Lung microvascular endothelial cell (primary cell): Measurements from ENCODE around the gene PTF1A. TPM values are rescaled to one million over a fixed set of nuclear protein-coding genes. Genes with fewer than 3 reads are reported as not detected.
"Not testable (repeated sequence)": the region's sequence is repeated elsewhere in the genome, so short reads cannot be mapped to it uniquely, and the experiment has no call there.

Experiments
- DNase-seq, 2 donors: peaks; one replicate each; pipeline versions ENCODE4 v3.0.0 to v3.0.0-alpha.2; 2010; ENCODE audit warnings: low read depth in 2 of 2
- total RNA-seq: library from RNA; depleted of rRNA; stranded (reverse); fragments of >200 nt; gene quantifications from 2 replicates; pipeline ENCODE4 v1.2.1, GENCODE V29; 2014

The PTF1A gene
- total RNA-seq, 1 donor from 2014 or later = not detected

DNA sequence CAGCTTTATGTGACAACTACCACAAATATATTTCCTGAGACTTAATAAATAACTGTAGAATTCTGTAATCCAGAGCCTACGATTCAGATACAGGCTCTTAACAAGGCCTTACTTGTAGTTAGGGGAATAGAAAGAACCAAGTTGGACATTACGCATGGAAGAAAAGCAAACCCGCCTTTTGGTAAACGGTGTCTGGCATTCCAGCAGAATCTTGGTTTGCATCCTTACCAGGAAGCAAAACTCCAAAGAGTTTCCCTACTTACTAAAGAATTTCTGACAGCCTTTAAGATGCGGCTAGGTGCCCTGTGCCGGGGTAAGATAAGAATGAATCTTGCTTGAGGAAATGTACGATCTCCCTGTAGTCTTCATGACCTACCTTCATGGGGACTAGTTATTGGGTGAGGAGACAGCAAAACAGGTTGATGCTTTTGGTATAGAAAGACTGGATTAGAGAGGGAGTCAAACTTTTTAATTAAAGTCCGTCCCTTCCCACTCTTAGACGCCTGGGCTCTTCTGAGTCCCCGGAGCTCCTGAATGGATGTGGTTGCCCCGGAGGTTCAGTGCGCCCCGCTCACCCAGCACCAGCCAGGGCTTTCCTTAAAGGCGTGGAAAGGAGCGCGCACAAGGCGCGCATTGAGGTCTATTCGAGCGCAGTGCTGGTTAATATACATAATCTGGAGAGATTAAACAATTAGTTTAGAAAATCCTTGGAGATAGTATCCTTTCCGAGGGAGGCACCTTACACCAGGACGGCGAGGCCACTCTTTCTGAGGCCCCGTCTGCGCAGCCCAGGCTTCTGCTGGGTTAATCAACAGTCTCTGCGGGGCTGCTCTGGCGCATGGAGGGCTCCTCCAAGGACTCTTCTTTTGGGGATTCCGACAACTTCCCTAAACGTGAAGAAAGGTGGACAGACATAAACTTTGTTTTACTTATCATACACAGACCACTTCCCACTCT is 11.5 kb downstream of the PTF1A start:
- DNase-seq = no peak

DNA sequence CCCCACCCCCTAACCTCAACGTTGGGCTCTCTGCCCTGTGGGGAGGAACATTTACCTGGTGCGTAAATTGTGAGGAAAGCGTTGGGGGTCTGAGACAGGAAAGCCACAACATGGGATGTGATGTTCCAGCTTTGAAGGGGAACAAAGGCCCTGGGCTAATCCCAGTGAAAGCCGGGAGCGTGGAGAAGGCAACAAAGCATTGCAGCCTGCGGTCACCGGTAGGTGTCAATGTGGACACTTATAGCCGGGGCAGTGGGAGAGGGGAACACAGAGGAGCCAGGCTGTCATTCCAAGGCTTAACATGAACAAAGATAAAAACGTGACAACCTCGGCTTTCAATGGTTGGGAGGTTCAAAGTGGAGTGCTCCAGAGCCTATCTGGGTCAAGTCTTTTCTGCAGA is 12.7 kb downstream of the PTF1A start:
- no peak for DNase-seq

GRCh38 chr10:23205972-23206642 is 14.0 kb downstream of the PTF1A start:
- DNase-seq = no peak

DNA sequence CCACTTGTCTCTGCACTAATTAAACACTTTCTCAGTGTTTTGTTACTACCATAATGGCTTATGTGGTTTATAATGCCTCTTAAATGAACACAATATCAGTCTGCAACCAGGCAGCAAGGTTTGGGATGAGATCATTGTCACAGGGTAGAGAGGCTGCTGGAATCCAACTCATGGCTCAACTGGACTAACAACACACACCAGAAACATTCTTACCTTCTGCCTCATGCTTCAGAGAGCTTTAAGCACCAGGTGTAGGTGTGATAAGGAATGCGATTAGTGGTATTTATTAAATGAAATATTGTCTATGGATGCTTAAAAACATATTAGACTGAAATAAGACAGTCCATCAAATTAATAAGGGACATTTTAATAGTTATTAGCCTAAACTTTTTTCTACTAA is 25.4 kb downstream of the PTF1A start:
- DNase-seq = no peak

- DNase-seq = no peak
Measured at GRCh38 chr10:23230582-23230981, 38.5 kb downstream of the PTF1A start.

DNA sequence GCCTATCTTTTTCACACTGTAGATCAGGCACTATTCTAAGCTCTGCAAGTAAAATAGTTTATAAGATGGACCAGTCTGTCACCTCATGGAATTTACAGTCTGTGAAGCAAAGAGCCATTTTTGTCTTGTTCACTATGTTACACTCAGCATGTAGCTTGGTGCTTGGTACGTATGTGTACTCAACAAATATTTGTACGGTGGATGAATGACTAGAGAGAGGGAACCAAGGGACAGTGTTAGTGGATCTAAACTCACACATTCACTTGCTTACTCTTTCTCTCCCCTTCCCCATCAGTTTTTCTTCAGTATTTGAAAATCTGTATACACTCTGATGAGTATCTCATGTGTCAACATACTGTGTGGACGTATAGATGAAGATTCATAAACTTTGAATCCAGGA is 45.9 kb downstream of the PTF1A start:
- DNase-seq = no peak

DNA sequence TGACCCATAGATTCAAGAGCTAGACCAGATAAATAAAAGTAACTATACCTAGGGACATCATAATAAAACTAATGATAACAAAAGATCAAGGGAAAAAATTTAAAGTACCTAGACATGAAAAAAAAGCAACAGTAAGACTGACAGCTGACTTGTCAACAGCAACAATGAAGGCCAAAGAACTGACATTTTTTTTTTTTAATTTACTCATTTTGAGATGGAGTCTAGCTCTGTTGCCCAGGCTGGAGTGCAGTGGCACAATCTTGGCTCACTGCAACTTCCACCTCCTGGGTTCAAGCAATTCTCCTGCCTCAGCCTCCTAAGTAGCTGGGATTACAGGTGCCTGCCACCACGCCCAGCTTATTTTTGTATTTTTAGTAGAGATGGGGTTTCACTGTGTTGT is 49.7 kb downstream of the PTF1A start:
- not testable (repeated sequence) for DNase-seq

Other genes starting within 250 kb of the PTF1A start
- 9.2 and 10.3 TPM in 2 replicates for gene MSRB2, start 96.7 kb upstream of the PTF1A start, total RNA-seq
- not detected in 2 replicates for gene C10orf67, start 152.5 kb downstream of the PTF1A start, total RNA-seq
- gene OTUD1, start 246.8 kb downstream of the PTF1A start, total RNA-seq = 5.2 and 12.5 TPM in 2 replicates